Measurements from ENCODE around the gene GARIN5A. TPM values are rescaled to one million over a fixed set of nuclear protein-coding genes. Genes with fewer than 3 reads are reported as not detected.

Gene GARIN5A
- total and polyA plus RNA-seq, 9 of the 15 experiments (the other 6 are each of a cell fraction or from before 2014, with no cell fraction given), result 0.10 to 0.82 (median 0.23) TPM; not detected in 2

DNA sequence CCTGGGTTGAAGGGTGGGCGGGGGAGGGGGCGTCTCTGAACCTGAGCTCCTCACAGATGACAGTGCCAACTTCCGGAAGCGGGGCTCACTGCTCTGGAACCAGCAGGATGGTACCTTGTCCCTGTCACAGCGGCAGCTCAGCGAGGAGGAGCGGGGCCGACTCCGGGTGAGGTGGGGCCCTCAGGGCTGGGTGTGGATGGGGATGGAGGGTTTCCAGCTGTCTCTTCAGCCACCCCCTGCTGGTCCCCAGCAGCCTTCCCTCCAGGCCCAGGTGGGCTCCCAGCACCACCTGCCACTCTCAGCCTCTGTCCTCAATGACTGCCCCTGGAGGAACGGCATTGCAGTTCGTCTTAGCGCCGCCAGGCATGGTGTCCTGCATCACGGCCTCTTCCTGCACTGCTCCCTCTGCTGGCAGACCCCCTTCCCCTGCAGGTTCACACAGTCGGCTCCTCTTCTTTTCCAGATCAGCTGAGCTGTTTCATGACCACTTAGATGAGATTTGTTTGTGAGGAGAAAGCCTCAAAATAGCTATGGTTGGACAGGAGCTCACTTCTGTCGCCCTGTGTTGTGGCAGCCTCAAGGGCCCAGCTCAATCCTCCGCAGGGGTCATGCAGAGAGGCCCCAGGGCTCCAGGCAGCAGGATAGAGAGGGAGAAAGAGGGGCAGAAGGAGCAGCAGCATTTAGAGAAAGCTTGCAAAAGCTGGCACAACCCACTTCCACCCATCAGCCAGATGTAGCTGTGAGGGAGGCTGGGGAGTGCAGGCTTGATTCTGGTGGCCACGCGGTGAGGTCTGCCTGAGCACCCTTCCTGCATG, 2.5 kb upstream of the GARIN5A start (continued):
- TF ChIP-seq PKNOX1 (IDR thresholded peaks at IDR 0.05), result no peak
- TF ChIP-seq, protein P1, sequence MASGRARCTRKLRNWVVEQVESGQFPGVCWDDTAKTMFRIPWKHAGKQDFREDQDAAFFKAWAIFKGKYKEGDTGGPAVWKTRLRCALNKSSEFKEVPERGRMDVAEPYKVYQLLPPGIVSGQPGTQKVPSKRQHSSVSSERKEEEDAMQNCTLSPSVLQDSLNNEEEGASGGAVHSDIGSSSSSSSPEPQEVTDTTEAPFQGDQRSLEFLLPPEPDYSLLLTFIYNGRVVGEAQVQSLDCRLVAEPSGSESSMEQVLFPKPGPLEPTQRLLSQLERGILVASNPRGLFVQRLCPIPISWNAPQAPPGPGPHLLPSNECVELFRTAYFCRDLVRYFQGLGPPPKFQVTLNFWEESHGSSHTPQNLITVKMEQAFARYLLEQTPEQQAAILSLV (tag; IDR thresholded peaks at IDR 0.05), result no peak
- no peak for TF ChIP-seq ZBTB5 (IDR thresholded peaks at IDR 0.05)
- TF ChIP-seq, protein P2, sequence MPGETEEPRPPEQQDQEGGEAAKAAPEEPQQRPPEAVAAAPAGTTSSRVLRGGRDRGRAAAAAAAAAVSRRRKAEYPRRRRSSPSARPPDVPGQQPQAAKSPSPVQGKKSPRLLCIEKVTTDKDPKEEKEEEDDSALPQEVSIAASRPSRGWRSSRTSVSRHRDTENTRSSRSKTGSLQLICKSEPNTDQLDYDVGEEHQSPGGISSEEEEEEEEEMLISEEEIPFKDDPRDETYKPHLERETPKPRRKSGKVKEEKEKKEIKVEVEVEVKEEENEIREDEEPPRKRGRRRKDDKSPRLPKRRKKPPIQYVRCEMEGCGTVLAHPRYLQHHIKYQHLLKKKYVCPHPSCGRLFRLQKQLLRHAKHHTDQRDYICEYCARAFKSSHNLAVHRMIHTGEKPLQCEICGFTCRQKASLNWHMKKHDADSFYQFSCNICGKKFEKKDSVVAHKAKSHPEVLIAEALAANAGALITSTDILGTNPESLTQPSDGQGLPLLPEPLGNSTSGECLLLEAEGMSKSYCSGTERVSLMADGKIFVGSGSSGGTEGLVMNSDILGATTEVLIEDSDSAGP (CRISPR knock-in tag; IDR thresholded peaks at IDR 0.05), result no peak
- no peak for TF ChIP-seq ZBTB2 (IDR thresholded peaks at IDR 0.05)
- no peak for TF ChIP-seq ZNF316 (IDR thresholded peaks at IDR 0.05)
- TF ChIP-seq, protein P3, sequence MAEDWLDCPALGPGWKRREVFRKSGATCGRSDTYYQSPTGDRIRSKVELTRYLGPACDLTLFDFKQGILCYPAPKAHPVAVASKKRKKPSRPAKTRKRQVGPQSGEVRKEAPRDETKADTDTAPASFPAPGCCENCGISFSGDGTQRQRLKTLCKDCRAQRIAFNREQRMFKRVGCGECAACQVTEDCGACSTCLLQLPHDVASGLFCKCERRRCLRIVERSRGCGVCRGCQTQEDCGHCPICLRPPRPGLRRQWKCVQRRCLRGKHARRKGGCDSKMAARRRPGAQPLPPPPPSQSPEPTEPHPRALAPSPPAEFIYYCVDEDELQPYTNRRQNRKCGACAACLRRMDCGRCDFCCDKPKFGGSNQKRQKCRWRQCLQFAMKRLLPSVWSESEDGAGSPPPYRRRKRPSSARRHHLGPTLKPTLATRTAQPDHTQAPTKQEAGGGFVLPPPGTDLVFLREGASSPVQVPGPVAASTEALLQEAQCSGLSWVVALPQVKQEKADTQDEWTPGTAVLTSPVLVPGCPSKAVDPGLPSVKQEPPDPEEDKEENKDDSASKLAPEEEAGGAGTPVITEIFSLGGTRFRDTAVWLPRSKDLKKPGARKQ (CRISPR knock-in tag; IDR thresholded peaks at IDR 0.05), result no peak
- no peak for TF ChIP-seq GATAD2B (IDR thresholded peaks at IDR 0.05; ENCODE audit: borderline replicate concordance)
- TF ChIP-seq, protein P4, sequence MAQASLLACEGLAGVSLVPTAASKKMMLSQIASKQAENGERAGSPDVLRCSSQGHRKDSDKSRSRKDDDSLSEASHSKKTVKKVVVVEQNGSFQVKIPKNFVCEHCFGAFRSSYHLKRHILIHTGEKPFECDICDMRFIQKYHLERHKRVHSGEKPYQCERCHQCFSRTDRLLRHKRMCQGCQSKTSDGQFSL (CRISPR knock-in tag; IDR thresholded peaks at IDR 0.05), result no peak
- TF ChIP-seq, protein P4 (tag; IDR thresholded peaks at IDR 0.05), result no peak
- peak; percentile 42 to 63 for TF ChIP-seq RAD21 (CRISPR knock-in tag; conservative IDR thresholded peaks at IDR 0.05 in 1 of 2, IDR thresholded peaks at IDR 0.05 in 1 of 2)
- TF ChIP-seq SAFB (IDR thresholded peaks at IDR 0.05; ENCODE audit: borderline replicate concordance, low read depth, low read length), result no peak
- peak; percentile 92 for TF ChIP-seq SMC3 (conservative IDR thresholded peaks at IDR 0.05; ENCODE audit: insufficient read depth, low read depth, low read length)
- no peak for TF ChIP-seq ZNF165 (CRISPR knock-in tag; IDR thresholded peaks at IDR 0.05; ENCODE audit: borderline replicate concordance)
- TF ChIP-seq MTA3 (IDR thresholded peaks at IDR 0.05; ENCODE audit: borderline replicate concordance), result no peak
- TF ChIP-seq MTA1 (IDR thresholded peaks at IDR 0.05; ENCODE audit: borderline replicate concordance), result no peak
